Psoas muscle (tissue), 8 donors: ENCODE results near the gene COX7B. TPM values are rescaled to one million over a fixed set of nuclear protein-coding genes. Genes with fewer than 3 reads are reported as not detected.

ENCODE experiments used
- ATAC-seq, 4 donors: fragments of 200-7000 bp; cut with Tn5 transposase; one replicate each; pipeline ENCODE4 v1.9.1; 2020; ENCODE audit warnings: moderate library complexity in 3 of 4, mild to moderate bottlenecking in 2 of 4
- DNase-seq, 2 donors: peaks; one replicate each; pipeline ENCODE4 v3.0.0-alpha.2; 2020
- H3K27ac ChIP-seq: fragments of 200-600 bp; one replicate; pipeline ENCODE4 v1.8.0; 2022
- H3K27me3 ChIP-seq, 3 donors: fragments of 200-600 bp in 1 of 3; one replicate each; pipeline versions ENCODE4 v1.6.1 to v1.8.0; 2013 to 2022; ENCODE audit warnings: low read length in 2 of 3, mild to moderate bottlenecking in 2 of 3, moderate library complexity in 1 of 3; ENCODE audit not compliant: insufficient read depth in 3 of 3
- H3K36me3 ChIP-seq, 2 donors: fragments of 200-600 bp in 1 of 2; one replicate each; pipeline versions ENCODE4 v1.6.1 to v1.8.0; 2013 to 2022; ENCODE audit warnings: low read depth in 1 of 2, mild to moderate bottlenecking in 1 of 2, moderate library complexity in 1 of 2; ENCODE audit not compliant: insufficient read depth in 1 of 2
- H3K4me1 ChIP-seq: fragments of 200-600 bp; one replicate; pipeline ENCODE4 v1.8.0; 2022
- H3K4me3 ChIP-seq: fragments of 200-600 bp; one replicate; pipeline ENCODE4 v1.8.0; 2022; ENCODE audit warnings: mild to moderate bottlenecking
- H3K9me3 ChIP-seq: fragments of 200-600 bp; one replicate; pipeline ENCODE4 v1.8.0; 2022
- CTCF ChIP-seq: fragments of 200-600 bp; IDR thresholded peaks from one replicate; pipeline ENCODE4 v1.8.0; 2022; ENCODE audit warnings: antibody characterized with exemption
- WGBS, 3 donors: extraction: QIAGEN DNeasy Blood & Tissue Kit; methylation state at CpG; one replicate each; pipeline versions ENCODE4 v1.1.6 to v1.1.7; 2013; 5-methylcytosine and 5-hydroxymethylcytosine counted together
- intact Hi-C, 2 donors: fragments of 100-400 bp; cut with DNase I; formaldehyde crosslinking; loops; one replicate each; pipeline versions ENCODE4 v1.11.0 to v1.14.2; 2022
- polyA plus RNA-seq, 3 donors: library from polyadenylated mRNA; stranded (reverse); fragments of 200-250 nt; gene quantifications; one replicate each; pipeline ENCODE4 v1.2.3, GENCODE V29; 2013
- total RNA-seq, 4 donors: library from RNA; stranded (reverse); fragmentation: NEBNext Ultra II Directional in 2 of 4; extraction: Animal tissue kit (Norgen Biotek cat#: 25700) in 2 of 4; gene quantifications; one replicate each; pipeline versions ENCODE4 v1.2.1 to v1.2.4, GENCODE V29; 2021 to 2023
- donor health status: healthy with polysubstance abuse.
- donor health status: DM: no; HTN: no; CAD: no; lungs with moderate emphysema.
- donor health status: Bipolar disorder and iron deficiency.
- donor health status: healthy.
- donor health status: DM: yes; HTN: yes; CAD: no.
- donor health status: DM: no; HTN: no; CAD: no.
- donor health status: DM: no; HTN: no; CAD: no.
- donor health status: DM: yes; HTN: yes; CAD: no.

Gene COX7B
- total and polyA plus RNA-seq, 7 donors = 566 to 2,052 (median 780) TPM

- WGBS, 3 donors = 33 to 78% (median 68%) methylated on average over 1 of the region's 1 CpG
- H3K4me1 ChIP-seq = no peaks in the 10 kb centered on the region
- H3K36me3 ChIP-seq = no peaks in the 10 kb centered on the region
- no peak for TF ChIP-seq CTCF
- DNase-seq = no peak
- ATAC-seq = no peak
- H3K27ac ChIP-seq = no peak overlapping the region
- intact Hi-C loops = no loop called here
- no peak overlapping the region for H3K4me3 ChIP-seq
- no peaks in the 10 kb centered on the region for H3K9me3 ChIP-seq
- H3K27me3 ChIP-seq = no peaks in the 10 kb centered on the region
These were observed 52.9 kb downstream of the COX7B start for GRCh38 chrX:77952173-77952572.

- Histone ChIP-seq H3K4me1 (no peaks in the 10 kb centered on the region), H3K27me3 (no peaks in the 10 kb centered on the region), H3K36me3 (no peaks in the 10 kb centered on the region), H3K27ac (no peak overlapping the region), H3K4me3 (no peak overlapping the region), H3K9me3 (no peaks in the 10 kb centered on the region)
- no peak for ATAC-seq
- DNase-seq = no peak
- WGBS, 3 donors = 50 to 84% (median 64%) methylated on average over 1 of the region's 1 CpG
- no peak for TF ChIP-seq CTCF
- intact Hi-C loops = no loop called here
These were observed 54.0 kb downstream of the COX7B start for GRCh38 chrX:77953302-77953701.

GRCh38 chrX:77953708-77954107 is 54.4 kb downstream of the COX7B start:
- no peak for ATAC-seq
- Histone ChIP-seq H3K36me3 (no peaks in the 10 kb centered on the region), H3K27ac (no peak overlapping the region), H3K4me3 (no peak overlapping the region), H3K27me3 (no peaks in the 10 kb centered on the region), H3K9me3 (peaks cover 3% of the 10 kb centered on the region), H3K4me1 (no peaks in the 10 kb centered on the region)
- TF ChIP-seq CTCF = no peak
- 18 to 48% (median 26%) methylated on average over 1 of the region's 1 CpG for WGBS, 3 donors
- intact Hi-C loops = no loop called here
- no peak for DNase-seq

Other genes starting within 250 kb of the COX7B start
- 10 to 100 TPM; 45.8 to 68.6 (median 64.1) TPM for gene ATRX, start 113.3 kb upstream of the COX7B start, total RNA-seq
- gene ATRX, start 113.3 kb upstream of the COX7B start, polyA plus RNA-seq = 10 to 100 TPM in 1 of 3 donors, 1 to 10 TPM in 2; 8.0 to 24.8 (median 8.5) TPM
- 10 to 100 TPM; 18.8 to 30.7 (median 27.2) TPM for gene MAGT1, start 4.0 kb upstream of the COX7B start, total RNA-seq
- 10 to 100 TPM; 12.6 to 23.6 (median 20.3) TPM for gene MAGT1, start 4.0 kb upstream of the COX7B start, polyA plus RNA-seq
- 1 to 10 TPM; 3.4 to 6.0 (median 4.6) TPM for gene ATP7A, start 11.2 kb downstream of the COX7B start, total RNA-seq
- 1 to 10 TPM in 2 of 3 donors, under 1 TPM in 1; 0.97 to 2.6 (median 1.7) TPM for gene ATP7A, start 11.2 kb downstream of the COX7B start, polyA plus RNA-seq
- not detected for gene PGAM4, start 70.2 kb downstream of the COX7B start, total RNA-seq
- gene PGAM4, start 70.2 kb downstream of the COX7B start, polyA plus RNA-seq = under 1 TPM in 1 of 3 donors, not detected in 2; 0.04 TPM
- 100 to 1,000 TPM; 246 to 372 (median 319) TPM for gene PGK1, start 204.8 kb downstream of the COX7B start, total RNA-seq
- gene PGK1, start 204.8 kb downstream of the COX7B start, polyA plus RNA-seq = 100 to 1,000 TPM; 234 to 339 (median 237) TPM
- 10 to 100 TPM; 10.1 to 13.4 (median 10.6) TPM for gene TAF9B, start 240.2 kb downstream of the COX7B start, total RNA-seq
- 1 to 10 TPM; 3.8 to 7.0 (median 6.1) TPM for gene TAF9B, start 240.2 kb downstream of the COX7B start, polyA plus RNA-seq